ENCODE results near the gene PDZD2. TPM values are rescaled to one million over a fixed set of nuclear protein-coding genes. Genes with fewer than 3 reads are reported as not detected.

The PDZD2 gene
- total and polyA plus RNA-seq, 7 donors: 1.2 to 11.7 (median 7.1) TPM

DNA sequence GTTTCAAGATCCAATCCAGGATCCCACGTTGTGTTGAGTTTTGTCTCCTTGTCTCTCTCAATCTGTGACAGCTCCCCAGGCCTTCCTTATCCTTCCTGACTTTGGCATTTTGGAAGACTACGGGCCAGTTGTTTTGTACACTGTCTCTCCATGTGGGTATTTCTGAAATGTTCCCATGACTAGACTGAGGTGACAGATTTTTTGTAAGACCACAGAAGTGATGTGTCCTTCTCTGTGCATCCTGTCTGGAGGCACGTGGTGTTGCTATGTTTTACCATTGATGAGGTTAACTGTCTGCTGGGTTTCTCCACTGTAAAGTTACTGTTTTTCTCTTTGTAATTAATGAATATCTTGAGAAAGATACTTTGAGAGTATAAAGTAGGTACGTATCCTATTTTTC is 15.7 kb upstream of the PDZD2 start:
- DNase-seq: no peak
- TF ChIP-seq EP300 (IDR thresholded peaks at IDR 0.05) (no peak), POLR2AphosphoS5 (IDR thresholded peaks at IDR 0.05) (no peak), POLR2A (IDR thresholded peaks at IDR 0.05) (no peak)
- TF ChIP-seq, protein P1, sequence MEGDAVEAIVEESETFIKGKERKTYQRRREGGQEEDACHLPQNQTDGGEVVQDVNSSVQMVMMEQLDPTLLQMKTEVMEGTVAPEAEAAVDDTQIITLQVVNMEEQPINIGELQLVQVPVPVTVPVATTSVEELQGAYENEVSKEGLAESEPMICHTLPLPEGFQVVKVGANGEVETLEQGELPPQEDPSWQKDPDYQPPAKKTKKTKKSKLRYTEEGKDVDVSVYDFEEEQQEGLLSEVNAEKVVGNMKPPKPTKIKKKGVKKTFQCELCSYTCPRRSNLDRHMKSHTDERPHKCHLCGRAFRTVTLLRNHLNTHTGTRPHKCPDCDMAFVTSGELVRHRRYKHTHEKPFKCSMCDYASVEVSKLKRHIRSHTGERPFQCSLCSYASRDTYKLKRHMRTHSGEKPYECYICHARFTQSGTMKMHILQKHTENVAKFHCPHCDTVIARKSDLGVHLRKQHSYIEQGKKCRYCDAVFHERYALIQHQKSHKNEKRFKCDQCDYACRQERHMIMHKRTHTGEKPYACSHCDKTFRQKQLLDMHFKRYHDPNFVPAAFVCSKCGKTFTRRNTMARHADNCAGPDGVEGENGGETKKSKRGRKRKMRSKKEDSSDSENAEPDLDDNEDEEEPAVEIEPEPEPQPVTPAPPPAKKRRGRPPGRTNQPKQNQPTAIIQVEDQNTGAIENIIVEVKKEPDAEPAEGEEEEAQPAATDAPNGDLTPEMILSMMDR (IDR thresholded peaks at IDR 0.05): no peak
- intact Hi-C loops (cut with DNase I): no loop called here

DNA sequence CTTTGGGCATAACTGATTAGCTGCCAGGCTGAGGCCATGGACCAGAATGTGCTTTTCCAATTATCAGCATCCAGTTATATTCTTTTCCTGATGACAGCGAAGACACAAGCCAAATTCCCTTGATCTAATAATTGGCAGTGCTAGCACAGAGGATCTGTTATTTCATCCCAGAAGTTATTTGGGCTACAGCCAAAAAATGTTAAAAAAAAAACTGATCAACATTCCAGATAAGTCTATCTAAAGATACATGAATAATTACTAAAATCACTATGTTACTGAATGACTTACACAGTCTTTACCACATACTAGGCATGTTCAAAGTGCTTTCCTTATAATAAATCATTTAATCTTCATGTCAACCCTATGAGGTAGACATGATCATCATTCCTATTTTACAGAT is 13.5 kb upstream of the PDZD2 start:
- 88 to 93% methylated on average over 1 of the region's 1 CpG for WGBS, 2 donors
- intact Hi-C loops (cut with DNase I): no loop called here
- H3K9me3 ChIP-seq: no peaks in the 10 kb centered on the region
- no peaks in the 10 kb centered on the region for H3K27me3 ChIP-seq
- H3K27ac ChIP-seq: no peak overlapping the region
- H3K4me1 ChIP-seq: no peaks in the 10 kb centered on the region
- TF ChIP-seq EP300 (IDR thresholded peaks at IDR 0.05) (no peak), POLR2A (IDR thresholded peaks at IDR 0.05) (no peak)
- TF ChIP-seq, protein P1 (IDR thresholded peaks at IDR 0.05): no peak
- no peak for DNase-seq
- no peak overlapping the region for H3K4me3 ChIP-seq
- H3K36me3 ChIP-seq: no peaks in the 10 kb centered on the region

More for the DNA sequence above, 15.7 kb upstream of the PDZD2 start:
- WGBS, 2 donors: 70 to 80% methylated on average over 4 of the region's 4 CpGs
- Histone ChIP-seq H3K36me3 (no peaks in the 10 kb centered on the region), H3K27me3 (peaks cover 0 to 4% (median 0%) of the 10 kb centered on the region in 3 donors), H3K9me3 (no peaks in the 10 kb centered on the region), H3K27ac (no peak overlapping the region), H3K4me3 (no peak overlapping the region), H3K4me1 (no peaks in the 10 kb centered on the region)

GRCh38 chr5:31626156-31626555 is 12.8 kb upstream of the PDZD2 start:
- Histone ChIP-seq H3K4me3 (no peak overlapping the region), H3K27me3 (no peaks in the 10 kb centered on the region), H3K36me3 (no peaks in the 10 kb centered on the region), H3K4me1 (no peaks in the 10 kb centered on the region), H3K9me3 (no peaks in the 10 kb centered on the region), H3K27ac (no peak overlapping the region)
- intact Hi-C loops (cut with DNase I): no loop called here
- WGBS, 2 donors: 26 to 68% methylated on average over 3 of the region's 3 CpGs
- DNase-seq: no peak
- TF ChIP-seq, protein P1 (IDR thresholded peaks at IDR 0.05): no peak

- Histone ChIP-seq H3K27ac (no peak overlapping the region), H3K27me3 (no peaks in the 10 kb centered on the region), H3K9me3 (no peaks in the 10 kb centered on the region), H3K36me3 (no peaks in the 10 kb centered on the region), H3K4me3 (no peak overlapping the region), H3K4me1 (no peaks in the 10 kb centered on the region)
- WGBS, 2 donors: 43 to 80% methylated on average over 11 of the region's 11 CpGs
- DNase-seq: no peak
- intact Hi-C loops (cut with DNase I): no loop called here
- TF ChIP-seq, protein P1 (IDR thresholded peaks at IDR 0.05): no peak
- no peak for TF ChIP-seq EP300 (IDR thresholded peaks at IDR 0.05)
- TF ChIP-seq POLR2AphosphoS5 (IDR thresholded peaks at IDR 0.05): no peak
- no peak for TF ChIP-seq POLR2A (IDR thresholded peaks at IDR 0.05)
Observed at GRCh38 chr5:31626604-31627234, 12.2 kb upstream of the PDZD2 start.

DNA sequence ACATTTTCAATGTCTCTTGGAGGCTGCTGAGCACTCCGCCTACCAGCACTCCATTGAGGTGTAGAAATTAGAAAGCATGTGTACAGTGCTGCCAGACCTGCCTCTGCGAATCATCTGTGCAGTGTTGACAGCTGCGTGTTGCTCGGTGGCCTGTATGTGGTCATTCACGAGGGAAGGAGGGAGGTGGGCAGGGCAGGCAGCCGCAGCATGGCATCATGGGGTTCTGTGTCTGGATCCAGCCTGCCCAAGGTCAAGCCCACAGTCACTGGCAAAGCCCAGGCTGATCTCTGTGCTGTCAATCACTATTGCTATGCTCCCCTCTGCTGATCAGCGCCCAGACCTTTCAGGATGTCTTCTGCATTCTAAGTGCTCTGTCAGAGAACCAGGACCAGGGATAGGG is 8.0 kb upstream of the PDZD2 start:
- DNase-seq: no peak
- Histone ChIP-seq H3K27me3 (no peaks in the 10 kb centered on the region), H3K27ac (no peak overlapping the region), H3K36me3 (no peaks in the 10 kb centered on the region), H3K4me3 (no peak overlapping the region), H3K9me3 (no peaks in the 10 kb centered on the region), H3K4me1 (no peaks in the 10 kb centered on the region)
- intact Hi-C loops (cut with DNase I): no loop called here
- TF ChIP-seq POLR2AphosphoS5 (IDR thresholded peaks at IDR 0.05) (no peak), POLR2A (IDR thresholded peaks at IDR 0.05) (no peak), EP300 (IDR thresholded peaks at IDR 0.05) (no peak)
- TF ChIP-seq, protein P1 (IDR thresholded peaks at IDR 0.05): no peak
- WGBS, 2 donors: 69 to 78% methylated on average over 7 of the region's 7 CpGs

Measured in sigmoid colon (tissue), 7 donors.